Activated CD4-positive, alpha-beta T cell treated with anti-CD3 and anti-CD28 coated beads for 36 hours (primary cell): Measurements from ENCODE around the gene COL21A1. TPM values are rescaled to one million over a fixed set of nuclear protein-coding genes. Genes with fewer than 3 reads are reported as not detected.

Experiments
- ATAC-seq: fragments of 200-7000 bp; cut with Tn5 transposase; one replicate; pipeline ENCODE4 v1.10.0; 2021; ENCODE audit warnings: mild to moderate bottlenecking, moderate library complexity
- CTCF ChIA-PET: fragments of 350-600 bp; sonication (Branson Sonifier 250); formaldehyde crosslinking; loops from one replicate; lab custom pipeline; 2021; ENCODE audit warnings: antibody characterized with exemption; lab: Charles Lee
- POLR2A ChIA-PET: fragments of 350-600 bp; sonication (Branson Sonifier 250); formaldehyde crosslinking; loops from one replicate; lab custom pipeline; 2021; ENCODE audit warnings: antibody characterized with exemption, inconsistent platforms; lab: Charles Lee
- DNase-seq: peaks from one replicate; pipeline ENCODE4 v3.0.0-alpha.2; 2020
- H3K27ac Mint-ChIP-seq: one replicate; pipeline ENCODE4 v1.8.0; 2021; ENCODE audit warnings: mixed read lengths
- H3K27me3 Mint-ChIP-seq: one replicate; pipeline ENCODE4 v1.8.0; 2021; ENCODE audit warnings: mixed read lengths
- H3K36me3 Mint-ChIP-seq: one replicate; pipeline ENCODE4 v1.8.0; 2021; ENCODE audit warnings: low read depth, mixed read lengths
- H3K4me1 Mint-ChIP-seq: one replicate; pipeline ENCODE4 v1.8.0; 2021; ENCODE audit warnings: mixed read lengths
- H3K4me3 Mint-ChIP-seq: one replicate; pipeline ENCODE4 v1.8.0; 2021; ENCODE audit warnings: mild to moderate bottlenecking, moderate library complexity, mixed read lengths
- H3K9me3 Mint-ChIP-seq: one replicate; pipeline ENCODE4 v1.8.0; 2021; ENCODE audit warnings: low read depth, mixed read lengths
- intact Hi-C, 2 experiments: fragments of 100-400 bp; cut with DNase I in 1 of 2; cut with micrococcal nuclease in 1 of 2; formaldehyde crosslinking; loops; one replicate each; pipeline versions ENCODE4 v1.14.2 to v1.15.1; 2022 to 2024; cut with DNase I, micrococcal nuclease
- total RNA-seq, 2 experiments: library from RNA; stranded (reverse); gene quantifications; one replicate each; pipeline ENCODE4 v1.2.3, GENCODE V29; 2021

COL21A1 gene
- total RNA-seq, 2 experiments from 2014 or later, result not detected

DNA sequence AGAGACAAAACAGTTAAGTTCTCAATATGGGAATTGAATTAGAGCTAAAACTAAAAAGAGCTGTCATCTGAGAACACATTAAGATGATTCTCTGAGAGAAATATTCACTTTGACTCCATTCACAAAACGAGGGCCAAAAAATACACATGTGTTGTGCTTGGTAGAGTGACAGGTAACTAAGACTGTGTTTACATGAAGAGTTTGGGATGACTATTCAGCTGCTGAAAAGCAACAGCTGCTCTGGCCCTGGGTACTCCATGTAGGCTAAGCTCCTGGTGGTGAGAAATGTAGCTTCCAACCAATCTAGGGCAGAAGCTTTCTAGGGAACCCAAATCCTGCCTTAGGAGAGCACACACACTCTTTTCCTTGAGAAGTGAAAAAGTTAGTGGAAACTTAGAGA lies 184.5 kb downstream of the COL21A1 start:
- intact Hi-C loops, result no loop called here
- no peaks in the 10 kb centered on the region for H3K27me3 Mint-ChIP-seq
- no peaks in the 10 kb centered on the region for H3K4me1 Mint-ChIP-seq
- H3K36me3 Mint-ChIP-seq, result no peaks in the 10 kb centered on the region
- CTCF ChIA-PET, result no interaction called here
- no peaks in the 10 kb centered on the region for H3K9me3 Mint-ChIP-seq
- ATAC-seq, result no peak
- no peak overlapping the region for H3K27ac Mint-ChIP-seq
- POLR2A ChIA-PET, result no interaction called here
- no peak for DNase-seq
- no peak overlapping the region for H3K4me3 Mint-ChIP-seq

- Mint-ChIP-seq H3K4me1 (no peaks in the 10 kb centered on the region), H3K27ac (no peak overlapping the region), H3K27me3 (no peaks in the 10 kb centered on the region), H3K36me3 (no peaks in the 10 kb centered on the region), H3K9me3 (no peaks in the 10 kb centered on the region), H3K4me3 (no peak overlapping the region)
- ATAC-seq, result no peak
- intact Hi-C loops, result no loop called here
- DNase-seq, result no peak
- ChIA-PET POLR2A (no interaction called here), CTCF (no interaction called here)
Observed at GRCh38 chr6:56058636-56059035, 188.7 kb downstream of the COL21A1 start.

DNA sequence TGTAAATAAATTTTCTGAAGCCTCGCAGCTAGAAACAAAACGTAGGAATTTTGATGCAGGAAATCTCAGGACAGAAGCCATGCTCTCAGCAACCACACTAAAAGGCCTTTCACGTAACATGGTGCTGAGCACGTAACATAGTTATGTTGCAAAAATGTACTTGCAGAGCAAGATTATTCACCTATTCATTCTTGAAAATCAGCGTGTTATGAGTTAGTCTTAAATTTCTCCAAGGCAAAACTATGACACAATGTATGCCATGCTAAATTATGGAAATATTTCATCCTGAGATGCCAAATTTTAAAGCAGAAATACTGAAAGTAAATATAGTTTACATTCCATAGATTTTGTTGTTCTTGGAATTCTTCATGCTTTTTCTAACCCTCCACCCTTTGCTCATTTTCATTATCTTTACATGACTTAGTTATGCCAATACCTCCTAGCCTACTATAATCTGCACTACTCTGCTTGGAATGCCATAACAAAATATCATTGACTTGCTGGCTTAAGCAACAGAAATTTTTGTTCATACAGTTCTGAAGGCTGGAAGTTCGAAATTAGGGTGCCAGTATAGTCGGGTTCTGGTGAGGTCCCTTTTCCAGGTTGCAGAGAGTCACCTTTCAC lies 192.2 kb downstream of the COL21A1 start:
- Mint-ChIP-seq H3K36me3 (no peaks in the 10 kb centered on the region), H3K4me1 (no peaks in the 10 kb centered on the region), H3K9me3 (no peaks in the 10 kb centered on the region), H3K27me3 (no peaks in the 10 kb centered on the region), H3K27ac (no peak overlapping the region), H3K4me3 (no peak overlapping the region)
- POLR2A ChIA-PET, result no interaction called here
- ATAC-seq (no peak), DNase-seq (no peak)
- CTCF ChIA-PET, result no interaction called here
- intact Hi-C loops, result loop anchor here in 1 of 2 experiments (2.0 kb wide), 1 partner anchor 74 kb away; no protein-coding TSS in a partner anchor

- CTCF ChIA-PET, result no interaction called here
- H3K27ac Mint-ChIP-seq, result no peak overlapping the region
Observed at GRCh38 chr6:56051202-56051598, 196.2 kb downstream of the COL21A1 start.

DNA sequence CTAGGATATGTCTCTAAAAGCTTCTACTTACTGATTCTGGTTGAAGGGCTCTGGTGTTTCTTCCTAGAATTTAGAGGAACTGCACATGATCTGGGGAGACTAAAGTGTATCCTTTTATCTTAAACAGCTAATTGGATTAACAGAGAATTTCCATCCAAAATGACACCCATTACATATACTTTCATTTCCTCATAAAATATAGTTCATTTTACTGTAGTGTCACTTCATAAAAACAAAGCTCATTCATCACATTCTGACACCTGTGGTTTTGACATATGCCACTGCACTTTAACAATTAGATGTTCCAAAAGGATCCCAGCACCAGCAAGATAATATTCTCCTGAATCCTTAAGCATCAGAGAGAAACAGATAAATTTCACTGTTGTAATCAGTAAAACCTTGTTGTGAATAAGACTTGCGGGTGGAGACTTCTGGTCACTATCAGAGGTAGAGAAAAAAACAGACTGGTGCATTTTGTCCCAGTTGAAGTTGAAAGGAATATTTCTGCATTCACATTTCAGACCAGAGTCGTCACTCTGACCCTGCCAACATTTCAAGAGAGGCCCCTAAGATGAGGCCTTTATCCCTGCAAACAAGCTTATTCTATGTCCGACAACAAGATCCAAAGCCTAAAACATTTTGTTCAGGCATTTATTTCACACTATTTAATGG lies 196.7 kb downstream of the COL21A1 start:
- intact Hi-C loops, result no loop called here
- POLR2A ChIA-PET, result no interaction called here
- H3K9me3 Mint-ChIP-seq, result no peaks in the 10 kb centered on the region
- H3K27me3 Mint-ChIP-seq, result no peaks in the 10 kb centered on the region
- H3K27ac Mint-ChIP-seq, result no peak overlapping the region
- no peak for ATAC-seq
- no peak overlapping the region for H3K4me3 Mint-ChIP-seq
- no peaks in the 10 kb centered on the region for H3K36me3 Mint-ChIP-seq
- CTCF ChIA-PET, result no interaction called here
- no peak for DNase-seq
- no peaks in the 10 kb centered on the region for H3K4me1 Mint-ChIP-seq

More at GRCh38 chr6:56051202-56051598, 196.2 kb downstream of the COL21A1 start:
- DNase-seq (no peak), ATAC-seq (no peak)
- intact Hi-C loops, result no loop called here
- H3K9me3 Mint-ChIP-seq, result no peaks in the 10 kb centered on the region
- H3K27me3 Mint-ChIP-seq, result no peaks in the 10 kb centered on the region
- no peak overlapping the region for H3K4me3 Mint-ChIP-seq
- POLR2A ChIA-PET, result no interaction called here
- H3K4me1 Mint-ChIP-seq, result no peaks in the 10 kb centered on the region
- no peaks in the 10 kb centered on the region for H3K36me3 Mint-ChIP-seq

DNA sequence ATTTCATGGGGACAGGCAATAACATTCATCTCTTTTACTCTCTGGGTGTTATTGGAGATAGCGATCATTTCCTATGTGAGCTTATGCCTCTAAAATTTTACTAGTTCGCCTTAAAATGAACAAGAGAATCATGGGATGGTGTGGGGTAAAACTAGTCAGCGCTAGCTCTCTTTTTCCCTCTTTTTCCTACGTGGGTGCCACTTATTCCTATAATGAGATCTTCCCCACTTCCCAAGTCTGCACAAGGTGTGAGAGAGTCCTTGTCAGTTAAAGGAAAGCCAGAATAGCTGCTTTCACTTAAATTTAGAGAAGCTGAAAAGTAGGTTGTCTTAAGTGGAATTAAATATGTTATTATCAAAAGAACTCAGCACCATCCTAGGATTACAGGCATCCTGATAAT lies 198.8 kb downstream of the COL21A1 start:
- CTCF ChIA-PET, result no interaction called here
- Mint-ChIP-seq H3K4me3 (no peak overlapping the region), H3K4me1 (no peaks in the 10 kb centered on the region), H3K27ac (no peak overlapping the region), H3K36me3 (no peaks in the 10 kb centered on the region), H3K27me3 (no peaks in the 10 kb centered on the region), H3K9me3 (no peaks in the 10 kb centered on the region)
- DNase-seq, result no peak
- POLR2A ChIA-PET, result no interaction called here
- no peak for ATAC-seq
- intact Hi-C loops, result no loop called here

DNA sequence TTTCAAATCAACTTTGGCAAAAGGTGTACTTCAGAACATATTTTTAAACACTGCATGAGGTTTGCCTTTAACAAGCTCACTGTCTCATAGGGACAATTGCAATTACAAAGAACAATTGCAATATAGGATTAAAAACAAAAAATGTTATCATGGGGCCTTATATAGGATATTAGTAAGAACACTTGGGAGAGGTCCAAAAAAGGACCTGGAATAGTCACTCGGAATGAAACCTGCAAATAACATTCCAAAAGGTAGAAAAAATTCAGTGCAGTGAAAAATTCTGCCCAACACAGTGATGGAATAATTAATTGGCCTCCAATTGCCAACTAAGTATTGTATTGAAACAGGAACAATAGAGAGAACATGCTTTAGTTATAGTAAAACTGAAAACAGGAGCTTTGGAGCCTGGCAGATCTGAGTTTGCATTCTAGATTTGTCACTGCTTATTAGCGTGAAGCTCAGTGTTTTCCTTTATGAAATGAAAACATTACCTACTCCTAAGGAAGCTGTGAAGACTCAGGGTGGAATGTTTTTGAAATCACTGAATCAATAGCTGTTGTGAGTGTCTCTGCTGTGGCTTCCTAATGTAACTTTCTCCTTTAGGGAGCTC lies 199.3 kb downstream of the COL21A1 start:
- Mint-ChIP-seq H3K27me3 (no peaks in the 10 kb centered on the region), H3K4me3 (no peak overlapping the region), H3K36me3 (no peaks in the 10 kb centered on the region), H3K4me1 (no peaks in the 10 kb centered on the region), H3K27ac (no peak overlapping the region), H3K9me3 (no peaks in the 10 kb centered on the region)
- no peak for ATAC-seq
- no peak for DNase-seq
- intact Hi-C loops, result no loop called here
- CTCF ChIA-PET, result no interaction called here
- POLR2A ChIA-PET, result no interaction called here

DNA sequence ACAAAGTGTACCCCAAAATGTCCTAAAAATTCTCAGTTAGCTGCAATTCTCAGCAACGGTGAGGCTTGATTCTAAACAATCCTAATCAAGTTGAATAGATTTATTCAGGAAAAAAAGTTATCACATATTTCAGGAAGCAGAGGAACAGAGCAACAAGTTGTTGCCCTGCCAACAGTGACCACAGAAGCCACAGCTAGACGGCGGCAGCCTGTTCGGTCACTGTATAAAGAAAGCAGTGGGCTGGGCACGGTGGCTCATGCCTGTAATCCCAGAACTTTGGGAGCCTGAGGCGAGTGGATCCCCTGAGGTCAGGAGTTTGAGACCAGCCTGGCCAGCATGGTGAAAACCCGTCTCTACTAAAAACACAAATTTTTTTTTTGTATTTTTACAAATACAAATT lies 200.8 kb downstream of the COL21A1 start:
- ChIA-PET POLR2A (no interaction called here), CTCF (no interaction called here)
- H3K4me3 Mint-ChIP-seq, result no peak overlapping the region
- H3K9me3 Mint-ChIP-seq, result no peaks in the 10 kb centered on the region
- no peaks in the 10 kb centered on the region for H3K27me3 Mint-ChIP-seq
- DNase-seq (no peak), ATAC-seq (no peak)
- intact Hi-C loops, result no loop called here
- H3K4me1 Mint-ChIP-seq, result no peaks in the 10 kb centered on the region
- no peaks in the 10 kb centered on the region for H3K36me3 Mint-ChIP-seq
- H3K27ac Mint-ChIP-seq, result no peak overlapping the region

DNA sequence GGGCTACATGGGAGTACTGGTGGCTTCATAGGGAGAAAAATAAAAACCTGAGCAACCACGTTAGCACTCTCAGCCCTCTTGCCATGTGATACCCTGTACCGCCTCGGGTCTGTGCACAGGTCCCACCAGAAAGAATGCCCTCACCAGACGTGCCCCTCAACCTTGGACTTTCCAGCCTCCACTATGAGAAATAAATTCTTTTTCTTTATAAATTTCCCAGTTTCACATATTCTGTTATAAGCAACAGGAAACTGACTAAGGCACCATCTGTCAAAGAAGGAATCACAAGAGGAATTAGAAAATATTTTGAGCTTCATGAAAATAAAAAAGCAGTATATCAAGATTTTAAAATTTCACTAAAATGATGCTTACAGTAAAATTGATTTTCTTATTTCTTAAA lies 203.6 kb downstream of the COL21A1 start:
- Mint-ChIP-seq H3K9me3 (no peaks in the 10 kb centered on the region), H3K27ac (no peak overlapping the region), H3K4me1 (no peaks in the 10 kb centered on the region), H3K27me3 (no peaks in the 10 kb centered on the region), H3K36me3 (no peaks in the 10 kb centered on the region), H3K4me3 (no peak overlapping the region)
- POLR2A ChIA-PET, result no interaction called here
- intact Hi-C loops, result loop anchor here (1.0 to 2.0 kb wide), 2 partner anchors 77 to 78 kb away; no protein-coding TSS in a partner anchor
- CTCF ChIA-PET, result no interaction called here
- ATAC-seq (no peak), DNase-seq (no peak)

GRCh38 chr6:56043076-56043475 lies 204.3 kb downstream of the COL21A1 start:
- H3K4me3 Mint-ChIP-seq, result no peak overlapping the region
- H3K27me3 Mint-ChIP-seq, result no peaks in the 10 kb centered on the region
- DNase-seq, result no peak
- H3K9me3 Mint-ChIP-seq, result no peaks in the 10 kb centered on the region
- intact Hi-C loops, result no loop called here
- POLR2A ChIA-PET, result no interaction called here
- CTCF ChIA-PET, result no interaction called here
- H3K4me1 Mint-ChIP-seq, result no peaks in the 10 kb centered on the region
- ATAC-seq, result no peak
- no peak overlapping the region for H3K27ac Mint-ChIP-seq
- H3K36me3 Mint-ChIP-seq, result no peaks in the 10 kb centered on the region

DNA sequence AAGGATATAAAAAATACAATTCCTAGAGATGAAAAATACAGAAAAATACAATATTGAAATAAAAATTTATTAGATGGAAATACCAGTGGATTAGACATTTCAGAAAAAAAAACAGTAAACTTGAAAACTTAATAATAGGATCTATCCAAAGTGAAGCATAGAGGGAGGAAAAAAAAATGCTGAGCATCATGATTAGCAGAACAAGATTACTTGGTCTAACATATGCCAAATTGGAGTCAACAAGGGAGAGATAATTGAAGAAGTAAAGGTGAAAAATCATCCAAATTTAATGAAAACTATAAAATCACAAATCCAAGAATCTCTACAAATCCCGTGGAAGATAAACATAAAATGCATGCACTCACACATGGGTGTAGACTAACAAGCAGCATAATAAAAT lies 205.8 kb downstream of the COL21A1 start:
- H3K4me3 Mint-ChIP-seq, result no peak overlapping the region
- no peak overlapping the region for H3K27ac Mint-ChIP-seq
- intact Hi-C loops, result no loop called here
- no peak for ATAC-seq
- H3K4me1 Mint-ChIP-seq, result no peaks in the 10 kb centered on the region
- ChIA-PET CTCF (no interaction called here), POLR2A (no interaction called here)
- no peaks in the 10 kb centered on the region for H3K36me3 Mint-ChIP-seq
- no peaks in the 10 kb centered on the region for H3K9me3 Mint-ChIP-seq
- no peaks in the 10 kb centered on the region for H3K27me3 Mint-ChIP-seq
- DNase-seq, result no peak

- DNase-seq, result no peak
- ChIA-PET CTCF (no interaction called here), POLR2A (no interaction called here)
- Mint-ChIP-seq H3K9me3 (no peaks in the 10 kb centered on the region), H3K4me1 (no peaks in the 10 kb centered on the region), H3K27me3 (no peaks in the 10 kb centered on the region), H3K27ac (no peak overlapping the region), H3K4me3 (no peak overlapping the region), H3K36me3 (no peaks in the 10 kb centered on the region)
- no peak for ATAC-seq
- intact Hi-C loops, result no loop called here
Observed at GRCh38 chr6:56040889-56041301, 206.5 kb downstream of the COL21A1 start.
